Osteocyte (in vitro differentiated cells): ENCODE results near the gene PLXNB3. TPM values are rescaled to one million over a fixed set of nuclear protein-coding genes. Genes with fewer than 3 reads are reported as not detected.

Source experiments
- DNase-seq: peaks from one replicate; pipeline ENCODE4 v3.0.0; 2021; ENCODE audit warnings: mixed read lengths; ENCODE audit not compliant: unreplicated experiment; ENCODE audit errors: extremely low spot score
- H3K27ac Mint-ChIP-seq: one replicate; pipeline ENCODE4 v1.8.0; 2021; ENCODE audit warnings: mild to moderate bottlenecking, mixed read lengths; ENCODE audit not compliant: unreplicated experiment
- H3K27me3 Mint-ChIP-seq: one replicate; pipeline ENCODE4 v1.8.0; 2021; ENCODE audit warnings: mixed read lengths; ENCODE audit not compliant: unreplicated experiment
- H3K36me3 Mint-ChIP-seq: one replicate; pipeline ENCODE4 v1.8.0; 2021; ENCODE audit warnings: mixed read lengths; ENCODE audit not compliant: unreplicated experiment
- H3K4me1 Mint-ChIP-seq: one replicate; pipeline ENCODE4 v1.8.0; 2021; ENCODE audit warnings: mixed read lengths; ENCODE audit not compliant: unreplicated experiment
- H3K4me3 Mint-ChIP-seq: one replicate; pipeline ENCODE4 v1.8.0; 2021; ENCODE audit warnings: mild to moderate bottlenecking, moderate library complexity, mixed read lengths; ENCODE audit not compliant: unreplicated experiment
- H3K9me3 Mint-ChIP-seq: one replicate; pipeline ENCODE4 v1.8.0; 2021; ENCODE audit warnings: mixed read lengths; ENCODE audit not compliant: unreplicated experiment
- CTCF ChIP-seq: fragments of 200-600 bp; sonication (generic); IDR thresholded peaks from 2 replicates; pipeline ENCODE4 v1.5.0; 2021; ENCODE audit warnings: antibody characterized with exemption, mild to moderate bottlenecking, moderate library complexity
- total RNA-seq: library from RNA; stranded (reverse); gene quantifications from 2 replicates; pipeline ENCODE4 v1.2.1, GENCODE V29; 2021

PLXNB3 gene
- total RNA-seq, 1 donor from 2014 or later = 8.7 TPM

DNA sequence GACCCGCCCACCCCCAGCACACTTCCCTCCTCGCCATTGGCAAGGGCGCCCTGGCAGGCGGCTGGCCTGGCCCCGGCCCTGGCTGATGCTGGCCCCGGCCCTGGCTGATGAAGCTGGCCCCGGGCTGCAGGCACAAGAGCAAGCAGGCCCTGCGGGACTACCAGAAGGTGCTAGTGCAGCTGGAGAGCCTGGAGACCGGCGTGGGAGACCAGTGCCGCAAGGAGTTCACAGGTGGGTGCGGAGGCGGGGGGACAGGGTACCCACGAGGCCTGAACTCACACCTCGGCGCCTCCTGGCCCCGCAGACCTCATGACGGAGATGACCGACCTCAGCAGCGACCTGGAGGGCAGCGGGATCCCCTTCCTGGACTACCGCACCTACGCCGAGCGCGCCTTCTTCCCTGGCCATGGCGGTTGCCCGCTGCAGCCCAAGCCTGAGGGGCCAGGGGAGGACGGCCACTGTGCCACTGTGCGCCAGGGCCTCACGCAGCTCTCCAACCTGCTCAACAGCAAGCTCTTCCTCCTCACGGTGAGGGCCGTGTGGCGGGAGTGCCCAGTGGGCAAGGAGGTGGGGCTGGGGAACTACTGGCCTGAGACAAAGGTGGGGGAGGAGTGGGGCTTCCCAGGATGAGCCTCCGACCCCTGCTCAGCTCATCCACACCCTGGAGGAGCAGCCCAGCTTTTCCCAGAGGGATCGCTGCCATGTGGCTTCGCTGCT, 10.7 kb downstream of the PLXNB3 start:
- DNase-seq = no peak
- Mint-ChIP-seq H3K36me3 (no peaks in the 10 kb centered on the region), H3K4me3 (no peak overlapping the region), H3K27ac (no peak overlapping the region), H3K4me1 (no peaks in the 10 kb centered on the region), H3K9me3 (no peaks in the 10 kb centered on the region), H3K27me3 (no peaks in the 10 kb centered on the region)
- no peak for TF ChIP-seq CTCF

DNA sequence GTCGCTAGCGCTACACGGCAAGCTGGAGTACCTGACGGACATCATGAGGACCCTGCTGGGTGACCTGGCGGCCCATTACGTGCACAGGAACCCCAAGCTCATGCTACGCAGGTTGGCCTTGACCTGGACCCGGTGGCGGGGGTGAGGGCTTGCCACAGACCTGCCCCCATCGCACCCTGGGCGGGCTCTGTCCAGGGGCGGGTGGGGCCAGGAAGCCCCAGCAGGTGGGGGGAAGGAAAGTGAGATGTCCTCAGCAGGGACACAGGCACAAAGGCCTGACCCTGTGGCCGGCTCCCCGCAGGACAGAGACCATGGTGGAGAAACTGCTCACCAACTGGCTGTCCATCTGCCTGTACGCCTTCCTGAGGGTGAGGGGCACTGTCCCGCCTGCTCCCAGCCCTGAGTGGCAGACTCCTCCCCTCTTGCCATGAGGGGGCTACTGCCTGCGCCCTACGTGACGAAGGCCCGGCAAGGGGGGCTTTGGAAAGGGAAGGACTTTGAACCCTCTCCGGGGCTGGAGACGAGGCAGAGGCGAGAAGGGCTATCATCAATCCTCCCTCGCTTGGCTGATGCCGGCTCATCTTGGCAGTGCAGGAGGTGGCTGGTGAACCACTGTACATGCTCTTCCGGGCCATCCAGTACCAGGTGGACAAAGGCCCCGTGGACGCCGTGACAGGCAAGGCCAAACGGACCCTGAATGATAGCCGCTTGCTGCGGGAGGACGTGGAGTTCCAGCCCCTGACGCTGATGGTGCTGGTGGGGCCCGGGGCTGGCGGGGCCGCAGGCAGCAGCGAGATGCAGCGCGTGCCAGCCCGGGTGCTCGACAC, 11.5 kb downstream of the PLXNB3 start:
- Mint-ChIP-seq H3K4me3 (no peak overlapping the region), H3K27me3 (no peaks in the 10 kb centered on the region), H3K27ac (no peak overlapping the region), H3K36me3 (no peaks in the 10 kb centered on the region), H3K4me1 (peaks cover 4% of the 10 kb centered on the region), H3K9me3 (no peaks in the 10 kb centered on the region)
- no peak for TF ChIP-seq CTCF
- DNase-seq = no peak

- H3K9me3 Mint-ChIP-seq = no peaks in the 10 kb centered on the region
- H3K36me3 Mint-ChIP-seq = no peaks in the 10 kb centered on the region
- H3K4me3 Mint-ChIP-seq = no peak overlapping the region
- DNase-seq = no peak
- TF ChIP-seq CTCF = no peak
- H3K4me1 Mint-ChIP-seq = peaks cover 4% of the 10 kb centered on the region
- H3K27me3 Mint-ChIP-seq = no peaks in the 10 kb centered on the region
- no peak overlapping the region for H3K27ac Mint-ChIP-seq
These were observed 12.1 kb downstream of the PLXNB3 start for GRCh38 chrX:153776120-153776599.

GRCh38 chrX:153776611-153777045, 12.6 kb downstream of the PLXNB3 start:
- peaks cover 4% of the 10 kb centered on the region for H3K4me1 Mint-ChIP-seq
- DNase-seq = no peak
- no peak for TF ChIP-seq CTCF

More at GRCh38 chrX:153776611-153777045, 12.6 kb downstream of the PLXNB3 start:
- Mint-ChIP-seq H3K4me3 (no peak overlapping the region), H3K36me3 (no peaks in the 10 kb centered on the region), H3K27ac (no peak overlapping the region), H3K27me3 (no peaks in the 10 kb centered on the region), H3K9me3 (no peaks in the 10 kb centered on the region)
